Esophagus muscularis mucosa (tissue), 4 donors: Measurements from ENCODE around the gene PSEN1. TPM values are rescaled to one million over a fixed set of nuclear protein-coding genes. Genes with fewer than 3 reads are reported as not detected.

Experiments
- DNase-seq: peaks from one replicate; pipeline ENCODE4 v3.0.0-alpha.2; 2017; ENCODE audit errors: extremely low spot score
- H3K27ac ChIP-seq, 4 donors: fragments of 200-600 bp; sonication (generic); replicated peaks in 1 of 4; 1 replicate in 3 of 4; 2 replicates in 1 of 4; pipeline ENCODE4 v1.5.1; 2016 to 2019; ENCODE audit warnings: mild to moderate bottlenecking in 1 of 4
- H3K27me3 ChIP-seq, 4 donors: fragments of 200-600 bp; sonication (generic); one replicate each; pipeline versions ENCODE4 v1.5.1 to v1.6.0; 2016 to 2019
- H3K36me3 ChIP-seq, 4 donors: fragments of 200-600 bp; sonication (generic); one replicate each; pipeline ENCODE4 v1.5.1; 2016 to 2019
- H3K4me1 ChIP-seq, 4 donors: fragments of 200-600 bp; sonication (generic); one replicate each; pipeline ENCODE4 v1.5.1; 2016 to 2019
- H3K4me3 ChIP-seq, 4 donors: fragments of 200-600 bp; sonication (generic); 1 replicate in 2 of 4; 2 replicates in 2 of 4; pipeline ENCODE4 v1.5.1; 2016 to 2019; ENCODE audit warnings: mild to moderate bottlenecking in 4 of 4, moderate library complexity in 1 of 4
- H3K9me3 ChIP-seq, 4 donors: fragments of 200-600 bp; sonication (generic); 1 replicate in 3 of 4; 2 replicates in 1 of 4; pipeline ENCODE4 v1.5.1; 2016 to 2019
- CTCF ChIP-seq, 3 experiments: fragments of 200-600 bp in 2 of 3; fragments of 450-650 bp in 1 of 3; sonication (generic) in 2 of 3; IDR thresholded peaks; one replicate each; pipeline ENCODE4 v1.5.1; 2017 to 2019; ENCODE audit warnings: antibody characterized with exemption in 3 of 3, mild to moderate bottlenecking in 2 of 3, moderate library complexity in 1 of 3
- EP300 ChIP-seq: sonication (generic); formaldehyde crosslinking; IDR thresholded peaks from one replicate; pipeline ENCODE4 v1.6.1; 2017; ENCODE audit warnings: antibody characterized with exemption
- POLR2A ChIP-seq: fragments of 450-650 bp; IDR thresholded peaks from one replicate; pipeline ENCODE4 v1.6.1; 2017; ENCODE audit warnings: antibody characterized with exemption, moderate library complexity, mild to moderate bottlenecking, low read depth
- POLR2AphosphoS5 ChIP-seq, 2 donors: sonication (generic); formaldehyde crosslinking; IDR thresholded peaks; one replicate each; pipeline ENCODE4 v1.6.1; 2017; ENCODE audit warnings: antibody characterized with exemption in 2 of 2
- WGBS: methylation state at CpG from one replicate; pipeline ENCODE4 v1.1.5; 2018; 5-methylcytosine and 5-hydroxymethylcytosine counted together
- intact Hi-C: fragments of 100-400 bp; cut with DNase I; formaldehyde crosslinking; loops from one replicate; pipeline ENCODE4 v1.15.1; 2023
- total RNA-seq, 4 donors: library from RNA; depleted of rRNA; stranded (reverse); fragments of >200 nt; gene quantifications; one replicate each; pipeline versions ENCODE4 v1.1.0 to v1.2.1, GENCODE V29; 2016

Gene PSEN1
- total RNA-seq, 4 donors from 2014 or later: 31.7 to 39.0 (median 38.3) TPM

- DNase-seq: no peak
- peaks cover 11 to 49% (median 41%) of the 10 kb centered on the region in 4 donors for H3K4me1 ChIP-seq
These were observed 91.8 kb downstream of the PSEN1 start for GRCh38 chr14:73227812-73228781.

GRCh38 chr14:73230051-73230450, 93.7 kb downstream of the PSEN1 start:
- no peaks in the 10 kb centered on the region for H3K9me3 ChIP-seq
- H3K27ac ChIP-seq: no peak overlapping the region
- TF ChIP-seq CTCF (IDR thresholded peaks at IDR 0.05): no peak
- no peak for TF ChIP-seq POLR2A
- no peak for TF ChIP-seq EP300
- no peak for TF ChIP-seq POLR2AphosphoS5 (IDR thresholded peaks at IDR 0.05)
- 94% methylated on average over 6 of the region's 6 CpGs for WGBS
- no peaks in the 10 kb centered on the region for H3K27me3 ChIP-seq
- H3K36me3 ChIP-seq: no peaks in the 10 kb centered on the region
- peaks cover 11 to 40% (median 31%) of the 10 kb centered on the region in 4 donors for H3K4me1 ChIP-seq
- intact Hi-C loops: no loop called here
- H3K4me3 ChIP-seq: no peak overlapping the region
- DNase-seq: no peak

More at GRCh38 chr14:73227812-73228781, 91.8 kb downstream of the PSEN1 start:
- WGBS: 32% methylated on average over 22 of the region's 25 CpGs
- peak overlapping the region; percentile 3 to 22 (median 13) for H3K4me3 ChIP-seq
- peak overlapping the region; percentile 54 to 65 (median 56) for H3K27ac ChIP-seq
- H3K9me3 ChIP-seq: no peaks in the 10 kb centered on the region
- TF ChIP-seq POLR2A (no peak), CTCF (IDR thresholded peaks at IDR 0.05) (no peak), EP300 (no peak), POLR2AphosphoS5 (IDR thresholded peaks at IDR 0.05) (no peak)
- no peaks in the 10 kb centered on the region for H3K27me3 ChIP-seq
- H3K36me3 ChIP-seq: peaks cover 0 to 2% (median 0%) of the 10 kb centered on the region in 4 donors
- intact Hi-C loops: no loop called here

- TF ChIP-seq CTCF (IDR thresholded peaks at IDR 0.05): no peak
- TF ChIP-seq POLR2AphosphoS5 (IDR thresholded peaks at IDR 0.05): no peak
- no peak for TF ChIP-seq POLR2A
- TF ChIP-seq EP300: no peak
- Histone ChIP-seq H3K4me3 (no peak overlapping the region), H3K27me3 (peaks cover 0 to 2% (median 0%) of the 10 kb centered on the region in 4 donors), H3K9me3 (no peaks in the 10 kb centered on the region), H3K4me1 (peaks cover 11 to 53% (median 43%) of the 10 kb centered on the region in 4 donors), H3K27ac (no peak overlapping the region), H3K36me3 (no peaks in the 10 kb centered on the region)
- no peak for DNase-seq
- intact Hi-C loops: no loop called here
- WGBS: 56% methylated on average over 15 of the region's 19 CpGs
These were observed 95.9 kb downstream of the PSEN1 start for GRCh38 chr14:73231981-73232851.

- 84% methylated on average over 5 of the region's 8 CpGs for WGBS
- H3K4me1 ChIP-seq: peaks cover 18 to 55% (median 45%) of the 10 kb centered on the region in 4 donors
- no peaks in the 10 kb centered on the region for H3K9me3 ChIP-seq
- no peak overlapping the region for H3K27ac ChIP-seq
- no peaks in the 10 kb centered on the region for H3K36me3 ChIP-seq
- peaks cover 0 to 10% (median 4%) of the 10 kb centered on the region in 4 donors for H3K27me3 ChIP-seq
- intact Hi-C loops: no loop called here
- DNase-seq: no peak
- no peak for TF ChIP-seq POLR2AphosphoS5 (IDR thresholded peaks at IDR 0.05)
- no peak for TF ChIP-seq POLR2A
- TF ChIP-seq CTCF (IDR thresholded peaks at IDR 0.05): no peak
- no peak for TF ChIP-seq EP300
- H3K4me3 ChIP-seq: no peak overlapping the region
These were observed 96.7 kb downstream of the PSEN1 start for GRCh38 chr14:73232984-73233383.
